Stimulated activated naive CD8-positive, alpha-beta T cell treated with anti-CD3 and anti-CD28 coated beads, Interleukin-15, Interleukin-2, amounts not matched to agents 100 ng/mL and 50 ng/mL, for 24 hours (primary cell): ENCODE results near the gene CD44.

Experiments used
- H3K27ac Mint-ChIP-seq: one replicate; pipeline ENCODE4 v1.8.0; 2021; ENCODE audit warnings: mild to moderate bottlenecking, mixed read lengths
- H3K27me3 Mint-ChIP-seq: one replicate; pipeline ENCODE4 v1.8.0; 2021; ENCODE audit warnings: mixed read lengths
- H3K36me3 Mint-ChIP-seq: one replicate; pipeline ENCODE4 v1.8.0; 2021; ENCODE audit warnings: low read depth, mixed read lengths
- H3K4me1 Mint-ChIP-seq: one replicate; pipeline ENCODE4 v1.8.0; 2021; ENCODE audit warnings: low read depth, mixed read lengths
- H3K4me3 Mint-ChIP-seq: one replicate; pipeline ENCODE4 v1.8.0; 2021; ENCODE audit warnings: mild to moderate bottlenecking, mixed read lengths
- H3K9me3 Mint-ChIP-seq: one replicate; pipeline ENCODE4 v1.8.0; 2021; ENCODE audit warnings: mixed read lengths

Gene CD44

GRCh38 chr11:35242412-35243242, 103.7 kb downstream of the CD44 start:
- Mint-ChIP-seq H3K4me3 (peak overlapping the region; percentile 35), H3K4me1 (peaks cover 79% of the 10 kb centered on the region), H3K27ac (peak overlapping the region; percentile 75), H3K36me3 (peaks cover 3% of the 10 kb centered on the region), H3K27me3 (no peaks in the 10 kb centered on the region), H3K9me3 (no peaks in the 10 kb centered on the region)

DNA sequence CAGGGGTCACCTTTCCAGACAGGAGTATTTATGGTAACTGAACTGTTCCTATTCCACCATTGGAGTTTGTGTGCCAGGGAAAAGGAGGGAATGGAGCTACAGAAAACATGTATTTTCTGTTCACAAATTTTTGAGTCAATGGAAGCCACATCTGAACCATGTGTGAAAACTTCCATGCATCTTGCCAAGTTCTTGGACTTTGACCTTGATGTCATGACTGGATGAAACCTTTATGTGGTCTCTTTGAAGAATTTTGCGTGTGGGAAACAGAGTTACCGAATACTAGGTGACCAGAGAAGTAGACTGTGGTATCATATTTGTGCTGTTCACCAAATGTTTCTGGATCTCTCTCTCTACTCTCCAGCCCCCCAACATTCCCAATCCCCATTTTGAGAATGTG, 104.8 kb downstream of the CD44 start:
- H3K4me1 Mint-ChIP-seq, result peaks cover 75% of the 10 kb centered on the region
- no peaks in the 10 kb centered on the region for H3K27me3 Mint-ChIP-seq
- no peak overlapping the region for H3K4me3 Mint-ChIP-seq
- peaks cover 3% of the 10 kb centered on the region for H3K36me3 Mint-ChIP-seq
- H3K27ac Mint-ChIP-seq, result no peak overlapping the region
- no peaks in the 10 kb centered on the region for H3K9me3 Mint-ChIP-seq

- no peaks in the 10 kb centered on the region for H3K27me3 Mint-ChIP-seq
- no peaks in the 10 kb centered on the region for H3K9me3 Mint-ChIP-seq
- no peak overlapping the region for H3K4me3 Mint-ChIP-seq
- no peak overlapping the region for H3K27ac Mint-ChIP-seq
- H3K4me1 Mint-ChIP-seq, result peaks cover 64% of the 10 kb centered on the region
- peaks cover 3% of the 10 kb centered on the region for H3K36me3 Mint-ChIP-seq
These were observed 106.1 kb downstream of the CD44 start for GRCh38 chr11:35245056-35245455.

DNA sequence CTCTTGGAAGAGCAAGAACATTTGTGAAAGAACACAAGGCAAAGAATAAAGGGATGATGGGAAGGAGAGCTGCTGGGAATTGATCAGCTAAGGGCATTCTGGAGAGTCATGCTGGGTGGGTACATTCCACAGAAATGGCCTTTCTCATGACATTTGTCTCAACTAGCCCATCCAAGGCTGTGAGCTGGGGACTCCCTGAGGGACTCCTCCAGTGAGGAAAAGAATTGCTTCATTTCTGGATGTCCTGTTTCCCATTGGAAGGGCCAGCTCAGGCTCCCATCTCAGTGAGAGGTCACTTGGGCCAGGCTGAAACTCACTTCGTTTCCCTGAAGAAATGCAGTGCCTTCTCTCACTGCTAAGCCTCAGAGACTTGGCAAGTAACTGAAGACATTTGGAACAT, 106.8 kb downstream of the CD44 start:
- H3K36me3 Mint-ChIP-seq, result peaks cover 3% of the 10 kb centered on the region
- peaks cover 63% of the 10 kb centered on the region for H3K4me1 Mint-ChIP-seq
- H3K9me3 Mint-ChIP-seq, result no peaks in the 10 kb centered on the region
- no peaks in the 10 kb centered on the region for H3K27me3 Mint-ChIP-seq
- no peak overlapping the region for H3K27ac Mint-ChIP-seq
- no peak overlapping the region for H3K4me3 Mint-ChIP-seq

DNA sequence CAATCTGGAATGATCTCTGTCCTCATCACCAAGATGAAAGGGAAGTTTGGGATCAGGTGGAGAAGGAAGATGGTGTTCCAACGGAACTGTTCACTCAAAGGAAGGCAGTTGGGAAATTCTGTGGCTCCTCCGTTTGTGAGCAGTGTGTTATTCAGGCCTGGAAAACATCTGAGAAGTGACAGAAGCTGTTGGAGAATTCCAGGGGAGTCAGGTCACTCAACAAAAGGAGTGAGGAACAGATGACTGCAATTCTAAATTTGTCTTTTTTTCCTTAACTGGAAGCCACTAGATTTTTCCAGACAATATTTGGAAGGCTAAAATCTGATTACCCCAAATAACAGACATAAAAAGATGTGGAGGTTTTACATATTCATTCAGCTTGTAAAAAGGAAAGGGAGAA, 107.8 kb downstream of the CD44 start:
- H3K27ac Mint-ChIP-seq, result peak overlapping the region; percentile 5
- H3K9me3 Mint-ChIP-seq, result no peaks in the 10 kb centered on the region
- H3K4me1 Mint-ChIP-seq, result peaks cover 57% of the 10 kb centered on the region
- no peak overlapping the region for H3K4me3 Mint-ChIP-seq
- H3K36me3 Mint-ChIP-seq, result peaks cover 3% of the 10 kb centered on the region
- H3K27me3 Mint-ChIP-seq, result no peaks in the 10 kb centered on the region

DNA sequence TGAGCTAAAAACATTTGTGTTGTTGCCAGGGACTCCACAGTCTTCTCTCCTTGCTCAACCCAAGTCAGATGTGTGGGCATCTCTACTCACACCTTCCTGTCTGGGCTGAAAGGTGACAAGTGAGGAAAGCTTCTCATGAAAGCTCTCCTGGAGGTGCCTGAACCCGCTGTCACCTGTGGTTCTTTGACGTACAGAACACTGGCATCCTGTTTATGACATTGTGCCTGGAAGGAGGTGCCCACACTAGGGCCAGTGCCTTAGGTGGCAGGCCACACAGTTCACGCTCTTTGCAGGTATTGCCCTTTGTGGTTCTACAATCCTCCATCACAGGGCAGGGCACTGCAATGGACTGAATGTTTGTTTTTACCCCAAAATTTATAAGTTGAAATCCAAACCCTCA, 108.5 kb downstream of the CD44 start:
- peaks cover 54% of the 10 kb centered on the region for H3K4me1 Mint-ChIP-seq
- peak overlapping the region; percentile 4 for H3K27ac Mint-ChIP-seq

GRCh38 chr11:35247863-35248262, 108.9 kb downstream of the CD44 start:
- no peaks in the 10 kb centered on the region for H3K9me3 Mint-ChIP-seq
- peaks cover 49% of the 10 kb centered on the region for H3K4me1 Mint-ChIP-seq
- no peaks in the 10 kb centered on the region for H3K27me3 Mint-ChIP-seq
- peak overlapping the region; percentile 42 for H3K27ac Mint-ChIP-seq
- H3K4me3 Mint-ChIP-seq, result no peak overlapping the region
- peaks cover 3% of the 10 kb centered on the region for H3K36me3 Mint-ChIP-seq

More for the DNA sequence above, 108.5 kb downstream of the CD44 start:
- no peak overlapping the region for H3K4me3 Mint-ChIP-seq
- no peaks in the 10 kb centered on the region for H3K27me3 Mint-ChIP-seq
- H3K9me3 Mint-ChIP-seq, result no peaks in the 10 kb centered on the region
- H3K36me3 Mint-ChIP-seq, result peaks cover 3% of the 10 kb centered on the region

DNA sequence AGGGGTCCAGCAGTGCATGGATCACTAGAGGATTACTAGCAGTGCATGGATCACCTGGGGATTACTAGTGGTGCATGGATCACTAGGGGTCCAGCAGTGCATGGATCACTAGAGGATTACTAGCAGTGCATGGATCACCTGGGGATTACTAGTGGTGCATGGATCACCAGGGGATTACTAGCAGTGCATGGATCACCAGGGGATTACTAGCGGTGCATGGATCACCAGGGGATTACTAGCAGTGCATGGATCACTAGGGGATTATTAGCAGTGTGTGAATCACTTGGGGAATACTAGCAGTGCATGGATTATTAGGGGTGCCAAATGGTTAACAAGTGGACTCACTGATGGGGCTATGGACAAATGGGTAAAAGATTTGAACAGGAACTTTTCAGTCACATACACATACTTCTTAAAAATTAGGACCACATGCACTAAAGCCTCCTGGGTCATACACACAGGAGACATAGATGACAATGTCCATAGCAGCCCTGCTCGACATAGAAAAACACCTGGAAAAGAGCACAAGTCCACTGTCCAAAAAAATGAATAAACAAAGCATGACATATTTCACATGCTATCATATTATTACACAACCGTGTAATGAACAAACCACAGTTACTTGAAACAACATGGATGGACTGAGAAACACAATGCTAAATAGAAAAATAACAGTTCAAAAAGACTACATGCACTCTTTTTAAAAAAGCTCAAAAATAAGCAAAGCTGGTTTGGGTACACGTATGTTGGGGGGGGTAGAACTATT, 109.8 kb downstream of the CD44 start:
- H3K4me1 Mint-ChIP-seq, result peaks cover 41% of the 10 kb centered on the region
- no peak overlapping the region for H3K27ac Mint-ChIP-seq

DNA sequence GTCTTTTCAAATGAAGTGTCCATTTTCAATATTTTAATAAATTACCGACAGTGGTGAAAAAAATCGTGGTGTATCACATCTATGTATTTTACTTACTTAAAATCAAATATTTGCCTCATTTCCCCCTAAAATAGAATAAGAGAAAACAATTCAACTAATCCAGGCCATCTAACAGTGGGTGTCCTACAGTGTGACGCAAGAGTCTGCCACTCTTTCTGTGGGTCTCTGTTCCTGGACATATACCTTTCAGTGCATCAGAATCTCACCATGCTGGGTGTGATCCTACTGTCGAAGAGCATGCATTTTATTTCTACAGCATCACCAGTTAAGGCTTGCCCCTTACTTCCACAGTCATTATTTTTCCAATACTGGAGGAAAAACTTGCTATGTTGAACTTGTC, 111.2 kb downstream of the CD44 start:
- Mint-ChIP-seq H3K27ac (no peak overlapping the region), H3K27me3 (no peaks in the 10 kb centered on the region), H3K9me3 (no peaks in the 10 kb centered on the region), H3K4me1 (peaks cover 30% of the 10 kb centered on the region), H3K4me3 (no peak overlapping the region), H3K36me3 (no peaks in the 10 kb centered on the region)

More for the DNA sequence above, 109.8 kb downstream of the CD44 start:
- no peaks in the 10 kb centered on the region for H3K27me3 Mint-ChIP-seq
- H3K36me3 Mint-ChIP-seq, result no peaks in the 10 kb centered on the region
- H3K9me3 Mint-ChIP-seq, result no peaks in the 10 kb centered on the region
- H3K4me3 Mint-ChIP-seq, result no peak overlapping the region

DNA sequence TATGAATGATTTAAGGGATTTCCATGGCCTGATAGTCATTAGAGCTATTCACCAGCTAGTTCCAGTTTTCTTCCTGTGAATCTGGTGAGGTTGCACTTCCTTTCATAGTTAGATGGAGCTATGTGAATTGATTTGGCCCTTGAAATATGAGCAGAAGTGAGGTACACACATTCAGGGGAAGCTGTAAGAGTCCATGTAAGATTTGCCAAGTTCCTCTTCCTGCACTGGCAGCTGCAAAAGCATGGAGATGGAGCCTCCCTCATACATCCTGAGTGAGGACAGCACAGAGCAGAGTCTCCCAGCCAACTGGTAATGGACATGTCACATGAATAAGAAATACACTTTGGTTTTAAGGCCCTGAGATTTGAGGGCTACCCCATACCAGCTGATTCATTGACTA, 111.7 kb downstream of the CD44 start:
- H3K4me1 Mint-ChIP-seq, result peaks cover 29% of the 10 kb centered on the region
- H3K27me3 Mint-ChIP-seq, result no peaks in the 10 kb centered on the region
- no peak overlapping the region for H3K4me3 Mint-ChIP-seq
- H3K27ac Mint-ChIP-seq, result no peak overlapping the region
- H3K9me3 Mint-ChIP-seq, result no peaks in the 10 kb centered on the region
- H3K36me3 Mint-ChIP-seq, result no peaks in the 10 kb centered on the region

- H3K4me3 Mint-ChIP-seq, result no peak overlapping the region
- H3K4me1 Mint-ChIP-seq, result peaks cover 23% of the 10 kb centered on the region
- no peaks in the 10 kb centered on the region for H3K9me3 Mint-ChIP-seq
- H3K27me3 Mint-ChIP-seq, result no peaks in the 10 kb centered on the region
- no peaks in the 10 kb centered on the region for H3K36me3 Mint-ChIP-seq
- H3K27ac Mint-ChIP-seq, result no peak overlapping the region
These were observed 114.3 kb downstream of the CD44 start for GRCh38 chr11:35253237-35253636.

DNA sequence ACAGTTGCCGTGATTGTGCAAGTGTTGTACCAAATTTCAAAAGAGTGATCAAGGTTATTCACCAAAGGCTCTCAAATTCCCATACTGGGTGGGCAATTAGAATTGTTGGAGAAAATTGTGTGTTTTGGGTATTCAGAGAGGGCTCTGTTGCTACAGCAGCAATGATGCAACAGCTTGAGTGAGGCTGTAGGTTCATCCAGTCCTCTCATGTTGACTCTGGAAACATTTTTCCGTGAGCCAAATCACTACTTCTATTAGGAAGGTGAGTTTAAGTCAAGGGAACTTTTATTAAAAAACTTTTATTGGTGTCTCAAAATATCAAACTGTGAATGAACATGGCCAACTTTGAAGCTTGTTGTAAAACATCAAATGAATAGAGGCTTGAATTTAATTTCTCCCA, 116.5 kb downstream of the CD44 start:
- H3K36me3 Mint-ChIP-seq, result no peaks in the 10 kb centered on the region

DNA sequence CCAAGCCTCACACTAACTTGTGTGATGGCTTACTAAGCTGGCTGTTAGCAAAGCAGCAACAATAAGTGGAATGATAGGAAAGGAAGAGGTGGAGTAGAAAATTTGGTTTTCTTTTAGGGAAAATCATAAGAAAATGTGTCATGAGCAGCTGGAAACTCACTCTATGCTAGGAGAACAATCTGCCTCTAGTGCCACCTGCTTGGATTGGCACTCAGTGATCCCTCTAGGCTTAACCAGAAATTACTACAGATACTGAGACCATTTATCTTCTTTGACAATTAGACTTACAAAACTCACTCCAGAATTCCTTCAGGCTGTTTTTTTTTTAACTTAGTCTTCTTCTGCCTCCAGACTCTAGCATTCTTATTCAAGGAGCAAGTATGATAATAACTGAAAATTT, 117.3 kb downstream of the CD44 start:
- Mint-ChIP-seq H3K9me3 (no peaks in the 10 kb centered on the region), H3K4me1 (peaks cover 22% of the 10 kb centered on the region), H3K4me3 (no peak overlapping the region), H3K36me3 (no peaks in the 10 kb centered on the region), H3K27me3 (peaks cover 6% of the 10 kb centered on the region), H3K27ac (no peak overlapping the region)

More for the DNA sequence above, 116.5 kb downstream of the CD44 start:
- peaks cover 6% of the 10 kb centered on the region for H3K27me3 Mint-ChIP-seq
- H3K4me3 Mint-ChIP-seq, result no peak overlapping the region
- H3K4me1 Mint-ChIP-seq, result peaks cover 22% of the 10 kb centered on the region
- no peaks in the 10 kb centered on the region for H3K9me3 Mint-ChIP-seq
- H3K27ac Mint-ChIP-seq, result no peak overlapping the region

DNA sequence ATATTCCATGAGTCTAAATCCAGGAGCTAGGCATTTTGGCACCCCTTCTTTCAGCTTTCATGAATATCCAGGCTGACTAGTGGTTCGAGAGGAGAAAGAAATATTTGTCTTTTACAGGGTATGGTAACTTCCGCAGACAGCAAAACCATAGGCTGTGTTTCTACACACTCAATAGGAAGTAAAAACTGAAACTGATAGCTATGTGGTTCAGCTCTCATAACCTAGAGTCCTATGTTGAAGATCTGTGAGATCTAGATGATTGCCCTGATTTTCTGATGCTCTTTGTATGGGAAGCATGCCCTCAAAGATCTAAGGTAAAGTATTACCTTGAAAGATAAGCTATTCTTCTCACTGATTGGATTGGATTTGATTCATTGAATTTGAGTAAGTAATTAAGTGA, 118.3 kb downstream of the CD44 start:
- no peak overlapping the region for H3K27ac Mint-ChIP-seq
- no peaks in the 10 kb centered on the region for H3K36me3 Mint-ChIP-seq

GRCh38 chr11:35259529-35259928, 120.6 kb downstream of the CD44 start:
- no peak overlapping the region for H3K27ac Mint-ChIP-seq
- no peaks in the 10 kb centered on the region for H3K9me3 Mint-ChIP-seq
- H3K36me3 Mint-ChIP-seq, result no peaks in the 10 kb centered on the region
- H3K4me1 Mint-ChIP-seq, result peaks cover 18% of the 10 kb centered on the region
- H3K27me3 Mint-ChIP-seq, result peaks cover 6% of the 10 kb centered on the region
- H3K4me3 Mint-ChIP-seq, result no peak overlapping the region

More for the DNA sequence above, 118.3 kb downstream of the CD44 start:
- H3K27me3 Mint-ChIP-seq, result peaks cover 6% of the 10 kb centered on the region
- H3K9me3 Mint-ChIP-seq, result no peaks in the 10 kb centered on the region
- no peak overlapping the region for H3K4me3 Mint-ChIP-seq
- H3K4me1 Mint-ChIP-seq, result peaks cover 18% of the 10 kb centered on the region
